T-helper 17 cell (primary cell): ENCODE measurements around the gene CALCOCO1. TPM values are rescaled to one million over a fixed set of nuclear protein-coding genes. Genes with fewer than 3 reads are reported as not detected.
"Not testable (repeated sequence)": the region's sequence is repeated elsewhere in the genome, so short reads cannot be mapped to it uniquely, and the experiment has no call there.

ENCODE experiments used
- ATAC-seq: fragments of 150-1000 bp; cut with Tn5 transposase; 2 replicates; pipeline ENCODE4 v1.10.0; 2021; ENCODE audit warnings: mild to moderate bottlenecking, moderate library complexity
- DNase-seq, 3 donors: peaks; one replicate each; pipeline versions ENCODE4 v3.0.0 to v3.0.0-alpha.2; 2020 to 2021
- H3K9me3 ChIP-seq: one replicate; pipeline ENCODE4 v1.7.0; 2013; ENCODE audit warnings: low read length, mild to moderate bottlenecking; ENCODE audit not compliant: control insufficient read depth, poor library complexity, severe bottlenecking
- H3K27ac Mint-ChIP-seq: one replicate; pipeline ENCODE4 v1.8.0; 2022; ENCODE audit warnings: mild to moderate bottlenecking, moderate library complexity, mixed read lengths
- H3K27me3 Mint-ChIP-seq: one replicate; pipeline ENCODE4 v1.8.0; 2022; ENCODE audit warnings: mixed read lengths
- H3K36me3 Mint-ChIP-seq: one replicate; pipeline ENCODE4 v1.8.0; 2022; ENCODE audit warnings: low read depth, mixed read lengths
- H3K4me1 Mint-ChIP-seq: one replicate; pipeline ENCODE4 v1.8.0; 2022; ENCODE audit warnings: mild to moderate bottlenecking, mixed read lengths
- H3K4me3 Mint-ChIP-seq: one replicate; pipeline ENCODE4 v1.8.0; 2022; ENCODE audit warnings: mild to moderate bottlenecking, moderate library complexity, mixed read lengths
- total RNA-seq, 4 donors: library from RNA in 2 of 4; stranded (reverse) in 2 of 4; gene quantifications; one replicate each; pipeline ENCODE4 v1.2.3 and lab custom pipeline; 2022 to 2026

Gene CALCOCO1
- total RNA-seq, 2 donors from 2014 or later, result 108 to 134 TPM

DNA sequence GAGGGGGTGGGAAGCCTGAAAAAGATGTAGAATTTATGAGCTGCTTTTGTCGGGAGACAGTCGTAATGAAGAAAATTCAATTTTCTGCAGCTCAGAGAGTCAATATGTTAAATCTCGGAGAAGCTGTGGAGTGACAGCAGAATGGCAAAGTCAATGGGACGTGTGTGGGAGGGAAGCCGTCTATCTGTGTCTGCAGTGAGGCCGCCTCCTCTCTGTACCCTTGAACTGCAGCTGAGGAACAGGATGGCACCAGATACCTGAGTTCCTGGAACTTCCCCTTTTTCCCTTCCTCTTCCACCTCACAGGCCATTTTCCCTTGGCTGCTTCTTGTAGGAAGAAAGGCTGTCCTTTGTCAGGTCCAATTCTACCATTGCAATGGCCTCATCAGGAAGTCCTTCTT lies 9.3 kb upstream of the CALCOCO1 start:
- Mint-ChIP-seq H3K27me3 (peaks cover 43% of the 10 kb centered on the region), H3K4me3 (peak overlapping the region; percentile 7)
- DNase-seq, result no peak

GRCh38 chr12:53735556-53735955 lies 8.3 kb upstream of the CALCOCO1 start:
- DNase-seq, result no peak
- ATAC-seq, result no peak
- Mint-ChIP-seq H3K27me3 (peaks cover 43% of the 10 kb centered on the region), H3K36me3 (no peaks in the 10 kb centered on the region), H3K4me3 (no peak overlapping the region), H3K4me1 (peaks cover 18% of the 10 kb centered on the region), H3K27ac (no peak overlapping the region)
- H3K9me3 ChIP-seq, result peaks cover 2% of the 10 kb centered on the region

More for the DNA sequence above, 9.3 kb upstream of the CALCOCO1 start:
- peaks cover 2% of the 10 kb centered on the region for H3K9me3 ChIP-seq
- H3K27ac Mint-ChIP-seq, result no peak overlapping the region
- no peaks in the 10 kb centered on the region for H3K36me3 Mint-ChIP-seq
- no peak for ATAC-seq
- H3K4me1 Mint-ChIP-seq, result peaks cover 18% of the 10 kb centered on the region

GRCh38 chr12:53734425-53734824 lies 7.2 kb upstream of the CALCOCO1 start:
- Mint-ChIP-seq H3K27me3 (peaks cover 42% of the 10 kb centered on the region), H3K27ac (no peak overlapping the region), H3K4me3 (no peak overlapping the region), H3K4me1 (peaks cover 19% of the 10 kb centered on the region), H3K36me3 (no peaks in the 10 kb centered on the region)
- DNase-seq, result no peak
- no peak for ATAC-seq
- no peaks in the 10 kb centered on the region for H3K9me3 ChIP-seq

DNA sequence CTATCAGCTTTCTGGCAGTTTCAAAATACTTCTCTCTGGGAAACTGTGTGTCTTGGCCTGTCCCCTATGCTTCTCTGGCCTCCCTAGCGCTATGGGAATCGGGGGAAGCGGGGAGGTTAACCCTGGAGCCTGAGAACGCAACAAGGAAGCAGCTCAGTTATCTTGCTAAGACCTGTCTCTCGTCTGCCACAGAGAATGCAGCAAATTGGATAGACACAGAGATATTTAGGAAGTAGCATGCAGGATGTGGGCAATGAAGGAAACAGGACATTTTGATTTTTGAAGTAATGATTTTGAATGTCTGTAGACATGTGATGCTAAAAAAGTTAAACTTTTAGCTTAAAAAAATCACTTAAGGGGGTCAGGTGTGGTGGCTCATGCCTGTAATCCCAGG lies 6.6 kb upstream of the CALCOCO1 start:
- H3K4me1 Mint-ChIP-seq, result peaks cover 14% of the 10 kb centered on the region
- H3K9me3 ChIP-seq, result no peaks in the 10 kb centered on the region
- ATAC-seq (no peak), DNase-seq (no peak)
- H3K36me3 Mint-ChIP-seq, result no peaks in the 10 kb centered on the region
- no peak overlapping the region for H3K4me3 Mint-ChIP-seq
- H3K27me3 Mint-ChIP-seq, result peaks cover 36% of the 10 kb centered on the region
- H3K27ac Mint-ChIP-seq, result no peak overlapping the region

DNA sequence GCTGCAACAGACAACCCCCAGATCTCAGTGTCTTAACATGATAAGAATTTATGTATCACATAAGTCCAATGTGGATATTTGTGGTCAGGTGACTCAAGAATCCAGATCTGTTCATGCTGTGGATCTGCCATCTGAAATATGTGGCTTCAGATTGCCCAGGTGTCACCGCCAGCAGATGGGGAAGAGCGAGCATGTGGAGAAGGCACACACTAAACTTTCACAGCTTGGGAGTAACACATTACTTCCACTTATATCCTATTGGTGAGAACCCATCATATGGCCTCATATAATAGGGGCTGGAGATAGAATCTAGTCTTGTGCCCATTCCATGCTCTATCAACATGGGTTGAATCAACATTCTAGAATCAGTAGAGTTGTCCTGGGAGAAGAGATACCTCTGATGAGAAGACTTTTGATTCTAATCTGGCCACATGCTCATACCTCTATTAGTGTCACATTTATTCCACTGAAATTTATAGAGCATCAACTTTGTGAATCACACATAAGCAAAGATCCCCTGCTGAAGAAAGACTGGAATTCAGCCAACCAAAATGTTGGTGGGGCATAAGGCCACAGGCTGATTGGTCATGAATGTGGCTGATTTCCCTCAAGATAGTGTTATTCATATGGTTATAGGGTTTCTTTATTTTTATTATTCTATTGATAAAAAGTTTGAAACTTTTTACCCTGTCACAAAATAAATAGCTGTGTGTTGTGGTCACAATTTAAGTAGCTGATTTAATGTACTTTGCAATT lies 6.0 kb upstream of the CALCOCO1 start:
- ATAC-seq, result no peak
- H3K4me1 Mint-ChIP-seq, result peaks cover 11% of the 10 kb centered on the region
- no peak overlapping the region for H3K27ac Mint-ChIP-seq
- no peak overlapping the region for H3K4me3 Mint-ChIP-seq
- H3K36me3 Mint-ChIP-seq, result no peaks in the 10 kb centered on the region
- no peak for DNase-seq
- no peaks in the 10 kb centered on the region for H3K9me3 ChIP-seq
- H3K27me3 Mint-ChIP-seq, result peaks cover 30% of the 10 kb centered on the region

GRCh38 chr12:53729644-53730043 lies 2.4 kb upstream of the CALCOCO1 start:
- H3K4me1 Mint-ChIP-seq, result peaks cover 23% of the 10 kb centered on the region
- no peak overlapping the region for H3K4me3 Mint-ChIP-seq
- ATAC-seq, result no peak
- peaks cover 1% of the 10 kb centered on the region for H3K36me3 Mint-ChIP-seq
- H3K9me3 ChIP-seq, result no peaks in the 10 kb centered on the region
- no peak for DNase-seq
- no peak overlapping the region for H3K27ac Mint-ChIP-seq
- peaks cover 6% of the 10 kb centered on the region for H3K27me3 Mint-ChIP-seq

- no peak for DNase-seq
- Mint-ChIP-seq H3K27me3 (peaks cover 6% of the 10 kb centered on the region), H3K36me3 (peaks cover 8% of the 10 kb centered on the region), H3K4me1 (peaks cover 19% of the 10 kb centered on the region), H3K27ac (peak overlapping the region; percentile 91), H3K4me3 (peak overlapping the region; percentile 99)
- ATAC-seq, result no peak
- no peaks in the 10 kb centered on the region for H3K9me3 ChIP-seq
Measured at GRCh38 chr12:53728206-53728605, 954 bp upstream of the CALCOCO1 start.

DNA sequence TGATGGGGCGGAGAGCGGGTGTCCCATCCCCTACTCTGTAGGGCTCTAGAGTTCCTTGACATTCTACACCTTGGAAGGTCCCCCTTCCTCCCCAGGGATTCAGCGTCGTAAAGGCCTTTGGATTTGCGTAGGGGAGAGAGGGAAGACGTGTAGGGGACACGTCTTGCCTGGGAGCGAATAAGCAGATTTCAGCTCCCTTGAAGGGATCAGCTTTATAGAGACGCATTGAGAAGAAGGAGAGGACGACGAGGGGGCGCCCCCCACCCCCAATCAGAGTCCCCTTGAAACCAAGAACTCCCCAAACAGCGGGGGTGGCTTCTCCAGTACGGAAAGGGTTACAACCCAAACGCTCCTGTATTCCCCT lies 324 bp downstream of the CALCOCO1 start:
- no peaks in the 10 kb centered on the region for H3K27me3 Mint-ChIP-seq
- H3K36me3 Mint-ChIP-seq, result peaks cover 8% of the 10 kb centered on the region
- H3K9me3 ChIP-seq, result no peaks in the 10 kb centered on the region
- peaks cover 21% of the 10 kb centered on the region for H3K4me1 Mint-ChIP-seq
- H3K27ac Mint-ChIP-seq, result peak overlapping the region; percentile 91
- no peak for DNase-seq
- ATAC-seq, result no peak
- H3K4me3 Mint-ChIP-seq, result peak overlapping the region; percentile 99

DNA sequence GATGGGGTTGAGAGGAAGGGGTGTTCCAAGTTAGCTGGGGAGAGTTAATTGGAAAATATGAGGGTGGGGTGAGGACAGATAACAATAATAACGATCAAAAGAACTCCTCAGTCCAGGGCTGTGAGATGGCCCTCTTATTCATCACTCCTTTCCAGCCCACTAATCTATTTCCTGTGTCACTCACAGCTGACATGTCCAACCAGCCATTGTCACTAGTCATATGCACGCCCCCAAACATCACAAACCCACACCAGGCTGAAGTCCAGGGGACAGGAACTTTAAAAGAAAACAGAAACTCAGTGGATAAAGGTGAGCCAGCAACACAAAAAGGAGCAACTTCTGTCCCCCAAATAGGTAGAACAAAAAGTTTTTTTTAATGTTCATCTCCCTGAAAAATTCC lies 911 bp downstream of the CALCOCO1 start:
- H3K27ac Mint-ChIP-seq, result peak overlapping the region; percentile 91
- peaks cover 8% of the 10 kb centered on the region for H3K36me3 Mint-ChIP-seq
- ATAC-seq (no peak), DNase-seq (no peak)
- H3K27me3 Mint-ChIP-seq, result no peaks in the 10 kb centered on the region
- H3K4me1 Mint-ChIP-seq, result peaks cover 21% of the 10 kb centered on the region
- no peaks in the 10 kb centered on the region for H3K9me3 ChIP-seq
- H3K4me3 Mint-ChIP-seq, result peak overlapping the region; percentile 99

GRCh38 chr12:53725824-53726223 lies 1.4 kb downstream of the CALCOCO1 start:
- Mint-ChIP-seq H3K27me3 (no peaks in the 10 kb centered on the region), H3K36me3 (peaks cover 11% of the 10 kb centered on the region)

DNA sequence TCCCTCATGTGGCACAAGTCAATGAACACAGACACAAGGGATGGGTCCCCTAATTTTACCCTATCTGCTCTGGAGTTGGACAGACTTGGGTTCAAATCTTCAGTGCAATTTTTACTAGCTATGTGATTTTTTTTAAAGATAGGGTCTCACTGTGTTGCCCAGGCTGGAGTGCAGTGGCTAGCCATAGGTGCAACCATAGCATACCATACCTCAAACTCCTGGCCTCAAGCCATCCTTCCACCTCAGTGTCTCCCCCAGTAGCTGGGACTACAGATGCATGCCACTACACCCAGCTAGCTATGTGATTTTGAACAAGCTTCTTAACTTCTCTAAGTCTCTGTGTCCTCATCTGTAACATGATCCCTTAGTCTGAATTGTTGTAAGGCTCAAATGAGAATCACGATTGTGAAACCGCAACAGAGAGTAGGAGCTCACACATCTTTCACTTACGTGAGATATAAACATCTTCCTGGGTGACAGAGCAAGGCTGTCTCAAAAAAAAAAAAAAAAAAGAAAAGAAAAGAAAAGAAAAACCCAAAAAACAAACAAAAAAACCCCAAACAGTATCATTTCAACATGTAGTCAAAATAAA lies 4.7 kb downstream of the CALCOCO1 start:
- no peak for DNase-seq
- Mint-ChIP-seq H3K36me3 (peaks cover 14% of the 10 kb centered on the region), H3K4me3 (no peak overlapping the region), H3K27me3 (no peaks in the 10 kb centered on the region), H3K4me1 (peaks cover 16% of the 10 kb centered on the region), H3K27ac (peak overlapping the region; percentile 69)
- H3K9me3 ChIP-seq, result no peaks in the 10 kb centered on the region
- no peak for ATAC-seq

More at GRCh38 chr12:53725824-53726223, 1.4 kb downstream of the CALCOCO1 start:
- Mint-ChIP-seq H3K4me1 (peaks cover 21% of the 10 kb centered on the region), H3K4me3 (peak overlapping the region; percentile 99), H3K27ac (no peak overlapping the region)
- DNase-seq (no peak), ATAC-seq (no peak)
- no peaks in the 10 kb centered on the region for H3K9me3 ChIP-seq

GRCh38 chr12:53720946-53721345 lies 6.3 kb downstream of the CALCOCO1 start:
- H3K36me3 Mint-ChIP-seq, result peaks cover 25% of the 10 kb centered on the region
- DNase-seq (no peak), ATAC-seq (no peak)
- H3K4me3 Mint-ChIP-seq, result no peak overlapping the region
- peaks cover 2% of the 10 kb centered on the region for H3K4me1 Mint-ChIP-seq
- H3K27me3 Mint-ChIP-seq, result no peaks in the 10 kb centered on the region
- H3K9me3 ChIP-seq, result no peaks in the 10 kb centered on the region
- peak overlapping the region; percentile 45 for H3K27ac Mint-ChIP-seq

GRCh38 chr12:53719649-53720048 lies 7.6 kb downstream of the CALCOCO1 start:
- Mint-ChIP-seq H3K4me1 (peaks cover 2% of the 10 kb centered on the region), H3K4me3 (no peak overlapping the region), H3K27me3 (no peaks in the 10 kb centered on the region), H3K27ac (no peak overlapping the region), H3K36me3 (peaks cover 27% of the 10 kb centered on the region)
- DNase-seq, result no peak
- ATAC-seq, result no peak
- H3K9me3 ChIP-seq, result no peaks in the 10 kb centered on the region

DNA sequence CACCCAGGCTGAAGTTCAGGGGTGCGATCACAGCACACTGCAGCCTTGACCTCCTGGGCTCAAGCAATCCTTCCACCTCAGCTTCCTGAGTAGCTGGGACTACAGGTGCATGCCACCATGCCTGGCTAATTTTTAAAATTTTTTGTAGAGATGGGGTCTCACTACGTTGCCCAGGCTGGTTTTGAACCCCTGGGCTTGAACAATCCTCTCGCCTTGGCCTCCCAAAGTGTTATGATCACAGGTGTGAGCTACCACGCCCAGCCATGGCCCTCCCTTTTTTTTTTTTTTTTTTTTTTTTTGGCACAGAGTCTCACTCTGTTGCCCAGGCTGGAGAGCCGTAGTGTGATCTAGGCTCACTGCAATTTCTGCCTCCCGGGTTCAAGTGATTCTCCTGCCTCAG lies 8.7 kb downstream of the CALCOCO1 start:
- H3K4me1 Mint-ChIP-seq, H3K27me3 Mint-ChIP-seq: not testable (repeated sequence)

More for the DNA sequence above, 8.7 kb downstream of the CALCOCO1 start:
- H3K9me3 ChIP-seq, DNase-seq, ATAC-seq, H3K27ac Mint-ChIP-seq, H3K4me3 Mint-ChIP-seq: not testable (repeated sequence)
- peaks cover 20% of the 10 kb centered on the region for H3K36me3 Mint-ChIP-seq
